ENCODE measurements around the gene VPS8. TPM values are rescaled to one million over a fixed set of nuclear protein-coding genes. Genes with fewer than 3 reads are reported as not detected.

The VPS8 gene
- total RNA-seq, 1 donor from 2014 or later: 83.9 TPM

GRCh38 chr3:185071287-185071800 is 259.4 kb downstream of the VPS8 start:
- TF ChIP-seq CTCF (IDR thresholded peaks at IDR 0.05; ENCODE audit: borderline replicate concordance): no peak
- intact Hi-C loops (cut with micrococcal nuclease): no loop called here
- no peaks in the 10 kb centered on the region for H3K36me3 ChIP-seq
- no peak overlapping the region for H3K27ac ChIP-seq (replicated peaks)
- H3K4me3 ChIP-seq: no peak overlapping the region
- H3K27me3 ChIP-seq (ENCODE audit: low read depth): no peaks in the 10 kb centered on the region
- H3K9me3 ChIP-seq (replicated peaks): no peaks in the 10 kb centered on the region
- no peak for DNase-seq
- no peaks in the 10 kb centered on the region for H3K4me1 ChIP-seq

- Histone ChIP-seq H3K9me3 (replicated peaks) (no peaks in the 10 kb centered on the region), H3K27ac (replicated peaks) (no peak overlapping the region), H3K27me3 (ENCODE audit: low read depth) (no peaks in the 10 kb centered on the region), H3K36me3 (no peaks in the 10 kb centered on the region), H3K4me3 (no peak overlapping the region), H3K4me1 (peaks cover 8% of the 10 kb centered on the region)
- DNase-seq: no peak
- no peak for TF ChIP-seq CTCF (IDR thresholded peaks at IDR 0.05; ENCODE audit: borderline replicate concordance)
- intact Hi-C loops (cut with micrococcal nuclease): no loop called here
Measured at GRCh38 chr3:185075547-185075946, 263.6 kb downstream of the VPS8 start.

- DNase-seq: no peak
- no peak for TF ChIP-seq CTCF (IDR thresholded peaks at IDR 0.05; ENCODE audit: borderline replicate concordance)
Measured at GRCh38 chr3:185076219-185076618, 264.3 kb downstream of the VPS8 start.

GRCh38 chr3:185079625-185080024 is 267.7 kb downstream of the VPS8 start:
- no peak for DNase-seq
- Histone ChIP-seq H3K27me3 (ENCODE audit: low read depth) (no peaks in the 10 kb centered on the region), H3K36me3 (peaks cover 3% of the 10 kb centered on the region), H3K4me1 (peaks cover 8% of the 10 kb centered on the region), H3K27ac (replicated peaks) (no peak overlapping the region), H3K4me3 (no peak overlapping the region), H3K9me3 (replicated peaks) (no peaks in the 10 kb centered on the region)
- intact Hi-C loops (cut with micrococcal nuclease): no loop called here
- TF ChIP-seq CTCF (IDR thresholded peaks at IDR 0.05; ENCODE audit: borderline replicate concordance): no peak

More at GRCh38 chr3:185076219-185076618, 264.3 kb downstream of the VPS8 start:
- Histone ChIP-seq H3K27ac (replicated peaks) (no peak overlapping the region), H3K4me1 (peaks cover 8% of the 10 kb centered on the region), H3K27me3 (ENCODE audit: low read depth) (no peaks in the 10 kb centered on the region), H3K4me3 (no peak overlapping the region), H3K36me3 (peaks cover 3% of the 10 kb centered on the region), H3K9me3 (replicated peaks) (no peaks in the 10 kb centered on the region)
- intact Hi-C loops (cut with micrococcal nuclease): no loop called here

GRCh38 chr3:185081521-185081920 is 269.6 kb downstream of the VPS8 start:
- TF ChIP-seq CTCF (IDR thresholded peaks at IDR 0.05; ENCODE audit: borderline replicate concordance): no peak
- Histone ChIP-seq H3K4me3 (no peak overlapping the region), H3K4me1 (peaks cover 8% of the 10 kb centered on the region), H3K27me3 (ENCODE audit: low read depth) (no peaks in the 10 kb centered on the region), H3K36me3 (peaks cover 3% of the 10 kb centered on the region), H3K9me3 (replicated peaks) (no peaks in the 10 kb centered on the region), H3K27ac (replicated peaks) (no peak overlapping the region)
- intact Hi-C loops (cut with micrococcal nuclease): no loop called here
- DNase-seq: no peak
